DND-41 (cell line): ENCODE results near the gene CDK17.
A peak's percentile ranks its signal among the peaks of the same experiment; 100 is the strongest.
"Not testable (repeated sequence)": the region's sequence is repeated elsewhere in the genome, so short reads cannot be mapped to it uniquely, and the experiment has no call there.

Experiments used
- ATAC-seq: fragments of 200-7000 bp; cut with Tn5 transposase; 3 replicates; pipeline ENCODE4 v1.9.1; 2021; ENCODE audit warnings: low read depth; ENCODE audit not compliant: insufficient read depth
- DNase-seq: peaks from one replicate; pipeline ENCODE4 v3.0.0-alpha.2; 2020
- H2AFZ ChIP-seq: 2 replicates; pipeline ENCODE4 v1.6.0; 2012; ENCODE audit warnings: low read depth, low read length
- H3K27ac ChIP-seq: 2 replicates; pipeline ENCODE4 v1.5.1; 2012; ENCODE audit warnings: low read length, inconsistent platforms
- H3K27me3 ChIP-seq: fragments of 200-600 bp; sonication (generic); 2 replicates; pipeline ENCODE4 v1.6.0; 2012; ENCODE audit warnings: low read length, mild to moderate bottlenecking, inconsistent platforms; ENCODE audit not compliant: insufficient read depth, poor library complexity
- H3K36me3 ChIP-seq: 2 replicates; pipeline ENCODE4 v1.5.1; 2012; ENCODE audit warnings: low read length, inconsistent platforms; ENCODE audit not compliant: insufficient read depth
- H3K4me1 ChIP-seq: 2 replicates; pipeline ENCODE4 v1.5.1; 2012; ENCODE audit warnings: mild to moderate bottlenecking, low read length; ENCODE audit not compliant: insufficient read depth
- H3K4me2 ChIP-seq: 2 replicates; pipeline ENCODE4 v1.6.0; 2012; ENCODE audit warnings: mild to moderate bottlenecking, moderate library complexity, low read length, inconsistent platforms; ENCODE audit not compliant: insufficient read depth
- H3K4me3 ChIP-seq, 2 experiments: fragments of 200-600 bp in 1 of 2; shearing (Covaris generic) in 1 of 2; 2 replicates each; pipeline ENCODE4 v1.5.1; 2012 to 2016; ENCODE audit warnings: inconsistent platforms in 2 of 2, low read length in 2 of 2, mild to moderate bottlenecking in 2 of 2, low read depth in 1 of 2, moderate library complexity in 1 of 2
- H3K79me2 ChIP-seq: 2 replicates; pipeline ENCODE4 v1.6.0; 2012; ENCODE audit warnings: low read length, inconsistent platforms; ENCODE audit not compliant: insufficient read depth
- H3K9ac ChIP-seq: 2 replicates; pipeline ENCODE4 v1.6.0; 2012; ENCODE audit warnings: low read depth, mild to moderate bottlenecking, inconsistent platforms, low read length, moderate library complexity
- H3K9me3 ChIP-seq: 2 replicates; pipeline ENCODE4 v1.5.1; 2012; ENCODE audit warnings: low read length, moderate library complexity, mild to moderate bottlenecking, inconsistent platforms; ENCODE audit not compliant: insufficient read depth, severe bottlenecking
- H4K20me1 ChIP-seq: 2 replicates; pipeline ENCODE4 v1.6.0; 2012; ENCODE audit warnings: low read length; ENCODE audit not compliant: insufficient read depth
- CTCF ChIP-seq: IDR thresholded peaks from 2 replicates; pipeline ENCODE4 v1.5.1; 2012; ENCODE audit warnings: borderline replicate concordance, low read length, moderate library complexity, mild to moderate bottlenecking; ENCODE audit not compliant: poor library complexity, severe bottlenecking; ENCODE audit errors: extremely low read depth
- EZH2 ChIP-seq: IDR thresholded peaks from 3 replicates; pipeline ENCODE4 v1.6.1; 2012; ENCODE audit warnings: borderline replicate concordance, low read depth, mild to moderate bottlenecking, moderate library complexity, low read length, inconsistent platforms; ENCODE audit not compliant: severe bottlenecking

Gene CDK17

GRCh38 chr12:96395236-96395635 lies 5.0 kb downstream of the CDK17 start:
- Histone ChIP-seq H3K9me3 (no peaks in the 10 kb centered on the region), H3K36me3 (peaks cover 2% of the 10 kb centered on the region; the same call in 1 of the 2 replicates), H3K4me3 (no peak overlapping the region), H3K4me2 (peak overlapping the region; percentile 68; the same call in 1 of the 2 replicates), H2AFZ (no peak overlapping the region), H3K4me1 (peaks cover 34% of the 10 kb centered on the region), H3K27ac (no peak overlapping the region), H3K9ac (no peak overlapping the region), H3K27me3 (no peaks in the 10 kb centered on the region), H4K20me1 (peaks cover 72% of the 10 kb centered on the region), H3K79me2 (peaks cover 97% of the 10 kb centered on the region)
- TF ChIP-seq EZH2, result no peak
- TF ChIP-seq CTCF, result no peak
- DNase-seq (no peak), ATAC-seq (no peak)

GRCh38 chr12:96393229-96393628 lies 7.0 kb downstream of the CDK17 start:
- ATAC-seq, H3K27me3 ChIP-seq, H3K36me3 ChIP-seq, H3K4me2 ChIP-seq, H3K9me3 ChIP-seq, H3K4me3 ChIP-seq, H2AFZ ChIP-seq, H3K9ac ChIP-seq, H3K27ac ChIP-seq, DNase-seq: not testable (repeated sequence)
- peaks cover 30% of the 10 kb centered on the region for H3K4me1 ChIP-seq
- peaks cover 73% of the 10 kb centered on the region for H4K20me1 ChIP-seq
- H3K79me2 ChIP-seq, result peaks cover 99% of the 10 kb centered on the region

GRCh38 chr12:96392397-96392796 lies 7.8 kb downstream of the CDK17 start:
- DNase-seq (no peak), ATAC-seq (no peak)
- TF ChIP-seq EZH2 (no peak), CTCF (no peak)
- Histone ChIP-seq H3K4me3 (no peak overlapping the region), H3K9ac (no peak overlapping the region), H3K27ac (no peak overlapping the region), H3K4me1 (peaks cover 21% of the 10 kb centered on the region), H4K20me1 (peaks cover 74% of the 10 kb centered on the region), H3K9me3 (no peaks in the 10 kb centered on the region), H2AFZ (no peak overlapping the region), H3K27me3 (no peaks in the 10 kb centered on the region), H3K36me3 (peaks cover 2% of the 10 kb centered on the region; the same call in 1 of the 2 replicates), H3K79me2 (peaks cover 99% of the 10 kb centered on the region), H3K4me2 (no peak overlapping the region)

GRCh38 chr12:96387981-96388380 lies 12.3 kb downstream of the CDK17 start:
- Histone ChIP-seq H3K36me3 (peaks cover 7% of the 10 kb centered on the region; the same call in 1 of the 2 replicates), H3K4me2 (no peak overlapping the region), H4K20me1 (peaks cover 72% of the 10 kb centered on the region), H3K9me3 (no peaks in the 10 kb centered on the region), H2AFZ (no peak overlapping the region), H3K9ac (no peak overlapping the region), H3K4me3 (no peak overlapping the region), H3K4me1 (peaks cover 8% of the 10 kb centered on the region), H3K27me3 (no peaks in the 10 kb centered on the region), H3K79me2 (peaks cover 100% of the 10 kb centered on the region), H3K27ac (peak overlapping the region; percentile 18; the same call in 1 of the 2 replicates)
- TF ChIP-seq CTCF (no peak), EZH2 (no peak)
- ATAC-seq (no peak), DNase-seq (no peak)
